ENCODE measurements around the gene GUCY1A1. TPM values are rescaled to one million over a fixed set of nuclear protein-coding genes. Genes with fewer than 3 reads are reported as not detected.

GUCY1A1 gene
- total RNA-seq, 1 donor, result not detected

- H3K4me2 ChIP-seq (ENCODE audit: insufficient read depth, low read length), result peak overlapping the region; percentile 86
- H2AFZ ChIP-seq (ENCODE audit: low read length), result peak overlapping the region; percentile 85
- H3K79me2 ChIP-seq (ENCODE audit: insufficient read depth, low read length), result no peaks in the 10 kb centered on the region
- peak overlapping the region; percentile 74 for H3K4me3 ChIP-seq (ENCODE audit: insufficient read depth, low read length)
- H3K27me3 ChIP-seq (ENCODE audit: insufficient read depth, low read length), result no peaks in the 10 kb centered on the region
- H3K9me3 ChIP-seq (ENCODE audit: low read depth, low read length), result no peaks in the 10 kb centered on the region
- TF ChIP-seq CTCF (IDR thresholded peaks at IDR 0.05; ENCODE audit: extremely low read depth, low read depth, low read length), result no peak
- peaks cover 3% of the 10 kb centered on the region for H3K4me1 ChIP-seq (ENCODE audit: insufficient read depth, low read length)
- no peak overlapping the region for H3K27ac ChIP-seq (ENCODE audit: low read depth, low read length)
- DNase-seq (ENCODE audit: insufficient read length, low spot score, missing footprints), result peak; percentile 82
- no peaks in the 10 kb centered on the region for H4K20me1 ChIP-seq (ENCODE audit: insufficient read depth, low read length)
- H3K36me3 ChIP-seq (ENCODE audit: insufficient read depth, low read length), result no peaks in the 10 kb centered on the region
Observed at GRCh38 chr4:155759372-155760252, 93.0 kb downstream of the GUCY1A1 start.

GRCh38 chr4:155761047-155761446 is 94.4 kb downstream of the GUCY1A1 start:
- Histone ChIP-seq H3K4me2 (ENCODE audit: insufficient read depth, low read length) (no peak overlapping the region), H4K20me1 (ENCODE audit: insufficient read depth, low read length) (no peaks in the 10 kb centered on the region), H3K79me2 (ENCODE audit: insufficient read depth, low read length) (no peaks in the 10 kb centered on the region), H3K27ac (ENCODE audit: low read depth, low read length) (no peak overlapping the region), H2AFZ (ENCODE audit: low read length) (no peak overlapping the region), H3K27me3 (ENCODE audit: insufficient read depth, low read length) (no peaks in the 10 kb centered on the region), H3K4me1 (ENCODE audit: insufficient read depth, low read length) (peaks cover 3% of the 10 kb centered on the region), H3K4me3 (ENCODE audit: insufficient read depth, low read length) (no peak overlapping the region), H3K9me3 (ENCODE audit: low read depth, low read length) (no peaks in the 10 kb centered on the region), H3K36me3 (ENCODE audit: insufficient read depth, low read length) (no peaks in the 10 kb centered on the region)
- no peak for DNase-seq (ENCODE audit: insufficient read length, low spot score, missing footprints)
- TF ChIP-seq CTCF (IDR thresholded peaks at IDR 0.05; ENCODE audit: extremely low read depth, low read depth, low read length), result no peak

GRCh38 chr4:155761916-155762315 is 95.3 kb downstream of the GUCY1A1 start:
- Histone ChIP-seq H2AFZ (ENCODE audit: low read length) (no peak overlapping the region), H3K27ac (ENCODE audit: low read depth, low read length) (no peak overlapping the region), H4K20me1 (ENCODE audit: insufficient read depth, low read length) (no peaks in the 10 kb centered on the region), H3K9me3 (ENCODE audit: low read depth, low read length) (no peaks in the 10 kb centered on the region), H3K36me3 (ENCODE audit: insufficient read depth, low read length) (no peaks in the 10 kb centered on the region), H3K27me3 (ENCODE audit: insufficient read depth, low read length) (no peaks in the 10 kb centered on the region), H3K4me2 (ENCODE audit: insufficient read depth, low read length) (no peak overlapping the region), H3K4me1 (ENCODE audit: insufficient read depth, low read length) (peaks cover 3% of the 10 kb centered on the region), H3K79me2 (ENCODE audit: insufficient read depth, low read length) (no peaks in the 10 kb centered on the region), H3K4me3 (ENCODE audit: insufficient read depth, low read length) (no peak overlapping the region)
- no peak for TF ChIP-seq CTCF (IDR thresholded peaks at IDR 0.05; ENCODE audit: extremely low read depth, low read depth, low read length)
- no peak for DNase-seq (ENCODE audit: insufficient read length, low spot score, missing footprints)

- Histone ChIP-seq H3K27ac (ENCODE audit: low read depth, low read length) (no peak overlapping the region), H3K4me1 (ENCODE audit: insufficient read depth, low read length) (peaks cover 3% of the 10 kb centered on the region), H4K20me1 (ENCODE audit: insufficient read depth, low read length) (no peaks in the 10 kb centered on the region), H3K79me2 (ENCODE audit: insufficient read depth, low read length) (no peaks in the 10 kb centered on the region), H2AFZ (ENCODE audit: low read length) (no peak overlapping the region), H3K9me3 (ENCODE audit: low read depth, low read length) (no peaks in the 10 kb centered on the region), H3K36me3 (ENCODE audit: insufficient read depth, low read length) (no peaks in the 10 kb centered on the region), H3K27me3 (ENCODE audit: insufficient read depth, low read length) (no peaks in the 10 kb centered on the region), H3K4me2 (ENCODE audit: insufficient read depth, low read length) (no peak overlapping the region), H3K4me3 (ENCODE audit: insufficient read depth, low read length) (no peak overlapping the region)
- no peak for TF ChIP-seq CTCF (IDR thresholded peaks at IDR 0.05; ENCODE audit: extremely low read depth, low read depth, low read length)
- no peak for DNase-seq (ENCODE audit: insufficient read length, low spot score, missing footprints)
Observed at GRCh38 chr4:155762334-155762733, 95.7 kb downstream of the GUCY1A1 start.

Measured in osteoblast (primary cell).